Heart left ventricle (tissue), 13 donors: ENCODE data around the gene CNTN4.

Experiments
- POLR2A ChIP-seq, 2 donors: fragments of 450-650 bp; IDR thresholded peaks; one replicate each; pipeline ENCODE4 v1.6.1; 2017; ENCODE audit warnings: antibody characterized with exemption in 2 of 2, mild to moderate bottlenecking in 2 of 2, moderate library complexity in 2 of 2
- TF ChIP-seq, protein P1 (sequence below), 12 donors: fragments of 200-600 bp; sonication (generic) in 4 of 12; IDR thresholded peaks; one replicate each; pipeline versions ENCODE4 v1.5.0 to v1.8.0; 2018 to 2022; ENCODE audit warnings: antibody characterized with exemption in 12 of 12, mild to moderate bottlenecking in 5 of 12
- donor health status: ischemic (EF 13 %, LVEDD 7.1; RV severe dilation, severe dysfunction).
- donor health status: DM: no; HTN: yes; CAD: no.
- donor health status: DM: no; HTN: no; CAD: no.
- donor health status: ischemic (EF 25% LVEDD 6.9; RV normal size, moderate dysfunction).
- donor health status: ischemic (EF 25% LVEDD 5.7; RV mildly dilated, moderate dysfunction).
- donor health status: ischemic (EF 35%, LVEDD 5.7; RV mildly dilated, moderate dysfunction).
- donor health status: nonischemic (EF 11% LVEDD 7.7; RV severe dilation, severe dysfunction).
- donor health status: DM: yes; HTN: yes; CAD: no.
- donor health status: PGD.
- donor health status: ischemic (EF 29% LVEDD 5.4; RV normal size, mild dysfunction).
- donor health status: nonischemic (EF 23%, LVEDD 6.1; RV moderate dilation, normal function).

DNA sequence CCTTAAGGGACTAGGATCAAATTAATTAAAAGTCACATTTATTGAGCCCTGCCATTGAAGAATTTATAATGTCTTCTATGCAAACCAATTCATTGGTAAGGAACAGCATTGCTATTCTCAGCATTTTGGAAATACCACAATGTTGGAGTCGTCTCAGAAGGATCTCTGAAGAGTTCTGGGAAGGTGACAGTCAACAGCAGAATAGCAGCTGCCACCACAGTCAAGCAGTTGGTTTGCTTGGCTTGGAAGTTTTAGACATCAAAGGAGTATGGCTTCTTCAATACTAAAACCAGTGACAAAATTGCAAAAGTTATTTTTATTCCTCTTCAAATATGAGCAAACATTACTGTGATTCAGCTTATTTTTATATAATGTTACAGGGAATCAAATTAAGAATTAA is 167.9 kb downstream of the CNTN4 start:
- TF ChIP-seq, protein P1, sequence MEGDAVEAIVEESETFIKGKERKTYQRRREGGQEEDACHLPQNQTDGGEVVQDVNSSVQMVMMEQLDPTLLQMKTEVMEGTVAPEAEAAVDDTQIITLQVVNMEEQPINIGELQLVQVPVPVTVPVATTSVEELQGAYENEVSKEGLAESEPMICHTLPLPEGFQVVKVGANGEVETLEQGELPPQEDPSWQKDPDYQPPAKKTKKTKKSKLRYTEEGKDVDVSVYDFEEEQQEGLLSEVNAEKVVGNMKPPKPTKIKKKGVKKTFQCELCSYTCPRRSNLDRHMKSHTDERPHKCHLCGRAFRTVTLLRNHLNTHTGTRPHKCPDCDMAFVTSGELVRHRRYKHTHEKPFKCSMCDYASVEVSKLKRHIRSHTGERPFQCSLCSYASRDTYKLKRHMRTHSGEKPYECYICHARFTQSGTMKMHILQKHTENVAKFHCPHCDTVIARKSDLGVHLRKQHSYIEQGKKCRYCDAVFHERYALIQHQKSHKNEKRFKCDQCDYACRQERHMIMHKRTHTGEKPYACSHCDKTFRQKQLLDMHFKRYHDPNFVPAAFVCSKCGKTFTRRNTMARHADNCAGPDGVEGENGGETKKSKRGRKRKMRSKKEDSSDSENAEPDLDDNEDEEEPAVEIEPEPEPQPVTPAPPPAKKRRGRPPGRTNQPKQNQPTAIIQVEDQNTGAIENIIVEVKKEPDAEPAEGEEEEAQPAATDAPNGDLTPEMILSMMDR (IDR thresholded peaks at IDR 0.05) = no peak
- TF ChIP-seq POLR2A (IDR thresholded peaks at IDR 0.05) = no peak
